Dermis microvascular lymphatic vessel endothelial cell (primary cell): ENCODE results near the gene GFRA4. TPM values are rescaled to one million over a fixed set of nuclear protein-coding genes. Genes with fewer than 3 reads are reported as not detected.

Source experiments
- DNase-seq, 2 donors: peaks; one replicate each; pipeline versions ENCODE4 v3.0.0 to v3.0.0-alpha.2; 2010; ENCODE audit warnings: low read depth in 2 of 2
- total RNA-seq: library from RNA; depleted of rRNA; stranded (reverse); fragments of >200 nt; gene quantifications from 2 replicates; pipeline ENCODE4 v1.2.1, GENCODE V29; 2014

Gene GFRA4
- total RNA-seq, 1 donor from 2014 or later, result not detected

DNA sequence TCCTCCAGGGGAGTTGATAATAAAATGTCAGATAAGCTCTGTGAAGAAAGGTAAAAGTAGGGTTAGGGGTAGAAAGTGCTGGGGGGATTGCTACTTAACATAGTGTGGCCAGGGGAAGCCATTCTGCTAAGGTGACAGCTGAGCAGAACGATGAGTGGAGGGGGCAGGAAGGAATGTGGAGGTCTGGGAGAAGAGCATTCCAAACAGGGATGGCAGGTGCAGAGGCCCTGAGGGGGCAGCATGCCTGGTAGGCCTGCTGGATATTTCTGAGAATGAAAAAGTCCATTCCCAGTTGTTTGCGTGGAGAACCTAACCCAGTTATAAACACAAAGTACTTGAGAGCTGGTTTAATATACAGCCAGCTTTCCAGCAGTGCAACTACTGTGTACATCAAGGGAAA, 9.3 kb downstream of the GFRA4 start:
- no peak for DNase-seq

DNA sequence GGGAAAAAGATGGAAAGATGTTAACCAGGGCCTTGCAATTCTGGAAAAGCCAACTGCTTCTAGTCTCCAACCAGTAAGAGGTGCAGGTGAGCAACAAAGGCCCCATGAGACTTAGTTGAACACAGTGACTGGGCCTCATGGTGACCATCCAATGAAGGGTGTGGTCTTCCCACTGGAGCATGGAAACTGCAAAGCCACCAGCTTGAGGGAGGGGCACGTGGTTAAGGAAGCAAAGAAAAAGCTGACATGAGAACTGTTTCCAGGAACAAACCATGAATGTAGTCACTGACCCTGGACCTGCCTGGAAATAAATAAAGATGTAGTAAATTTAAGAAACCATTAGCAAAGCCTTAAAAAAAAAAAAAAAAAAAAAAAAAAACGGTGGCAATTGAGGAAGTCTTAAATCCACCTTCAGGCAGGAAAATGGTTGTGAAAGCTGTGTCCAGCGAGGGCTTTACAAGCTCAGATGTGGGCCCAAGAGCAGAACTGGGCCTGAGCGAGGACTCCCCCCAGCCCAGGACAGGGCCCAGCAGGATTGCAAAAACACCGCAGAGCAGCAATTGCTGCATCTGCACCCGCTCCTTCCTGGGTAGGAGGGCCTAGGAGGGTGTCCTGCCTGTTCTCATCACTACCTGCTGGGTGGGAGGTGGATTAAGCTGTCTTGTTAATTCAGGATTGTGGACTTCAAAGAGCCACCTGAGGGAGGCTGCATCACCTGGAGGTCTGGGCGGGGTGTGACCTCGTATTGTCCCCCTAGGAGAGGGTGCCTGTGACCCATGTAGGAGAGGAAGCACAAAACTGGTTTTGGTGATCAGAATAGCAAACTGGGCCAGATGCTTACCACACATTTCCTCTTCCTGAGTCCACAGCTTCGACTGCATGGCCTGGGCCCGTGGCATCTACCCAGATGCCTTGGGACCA, 10.3 kb downstream of the GFRA4 start:
- no peak for DNase-seq

DNA sequence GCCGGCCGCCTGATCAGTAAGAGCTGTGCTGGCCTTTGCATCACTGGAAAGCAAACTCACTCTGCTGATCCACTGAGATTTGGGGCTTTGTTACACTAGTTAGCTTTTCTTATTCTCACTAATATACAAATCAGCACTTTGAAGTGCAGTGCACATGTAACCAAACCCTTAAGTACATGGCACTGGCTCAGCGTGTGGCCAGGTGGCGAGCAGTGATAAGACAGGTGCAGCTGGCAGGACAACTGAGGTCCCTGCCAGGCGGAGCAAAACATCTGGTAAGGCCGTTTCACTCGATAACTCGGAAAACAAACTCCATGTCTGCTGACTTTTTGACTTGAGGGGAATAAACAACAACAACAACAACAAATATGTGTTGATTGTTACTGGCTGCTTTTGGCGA, 11.0 kb downstream of the GFRA4 start:
- no peak for DNase-seq

DNA sequence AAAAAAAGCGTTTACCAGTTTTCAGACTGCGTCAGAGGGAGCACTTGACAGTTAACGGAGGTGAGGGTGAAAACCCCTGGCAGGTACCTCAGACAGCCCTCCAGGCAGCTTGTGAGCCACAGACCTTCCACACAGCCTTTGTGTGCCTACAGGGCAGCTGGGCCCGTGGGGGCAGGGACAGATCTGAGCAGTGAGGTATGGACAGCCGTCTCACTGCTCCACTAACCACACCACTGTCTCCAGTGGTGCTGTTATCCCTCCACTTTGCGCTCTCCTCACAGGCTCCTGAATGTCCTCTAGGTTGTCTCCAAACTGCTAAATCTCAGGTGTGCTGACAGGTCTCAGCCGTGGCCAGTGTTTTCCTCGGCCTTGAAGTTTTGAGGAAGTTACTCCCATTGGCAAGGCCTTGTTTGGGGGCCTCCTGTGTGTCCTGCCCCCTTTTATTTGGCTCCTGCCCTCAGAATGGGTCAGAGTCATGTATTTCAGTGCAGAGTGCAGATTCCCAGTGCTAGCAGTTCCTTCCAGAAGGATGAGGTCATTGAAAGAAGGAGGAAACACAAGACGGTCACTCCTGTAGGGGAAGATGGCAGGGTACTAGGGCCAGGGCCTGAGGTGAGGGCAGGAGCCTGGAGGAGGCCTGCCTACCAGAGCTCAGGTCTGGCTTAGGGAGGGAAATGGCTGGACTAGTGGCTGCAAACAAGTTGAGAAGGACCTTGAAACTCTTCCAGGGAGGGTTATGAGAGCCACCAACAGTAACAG, 11.8 kb downstream of the GFRA4 start:
- no peak for DNase-seq

DNA sequence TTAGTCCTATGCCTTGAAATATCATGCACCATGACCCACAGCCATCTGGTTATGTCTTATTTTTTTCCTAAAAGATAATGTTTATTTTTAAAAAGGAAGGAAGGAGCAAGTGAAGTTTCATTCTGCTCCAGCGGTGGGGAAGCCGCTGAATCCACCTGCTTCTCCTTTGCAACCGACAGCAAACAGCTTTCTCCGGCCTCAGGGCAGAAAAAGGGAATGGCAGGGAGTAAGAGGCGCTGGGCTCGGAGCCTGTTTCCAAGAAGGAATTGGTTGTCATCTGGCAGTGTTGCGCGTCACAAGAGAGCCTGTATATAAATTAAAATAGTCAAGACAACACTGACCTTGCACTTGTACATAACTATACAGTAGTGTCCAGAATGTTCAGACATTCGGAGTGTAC, 14.2 kb downstream of the GFRA4 start:
- DNase-seq, result no peak

DNA sequence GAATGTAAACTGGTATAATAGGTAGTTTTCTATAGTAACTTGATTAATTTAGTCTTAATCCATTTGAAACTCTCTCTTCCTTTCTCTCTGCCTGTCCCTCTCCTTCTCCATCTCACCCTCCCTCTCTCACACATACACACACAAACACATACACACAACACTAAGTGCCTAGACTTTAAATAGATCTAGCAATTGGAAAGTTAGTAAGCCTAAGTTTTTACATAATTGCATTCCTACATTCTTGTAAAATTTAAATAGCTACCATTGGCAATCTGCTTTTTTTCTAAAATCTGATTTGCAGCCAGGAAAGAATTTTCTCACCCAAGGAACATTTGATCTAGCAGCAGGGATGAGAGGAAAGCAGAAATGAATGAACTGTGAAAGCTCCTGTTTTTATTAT, 15.7 kb downstream of the GFRA4 start:
- DNase-seq, result no peak

DNA sequence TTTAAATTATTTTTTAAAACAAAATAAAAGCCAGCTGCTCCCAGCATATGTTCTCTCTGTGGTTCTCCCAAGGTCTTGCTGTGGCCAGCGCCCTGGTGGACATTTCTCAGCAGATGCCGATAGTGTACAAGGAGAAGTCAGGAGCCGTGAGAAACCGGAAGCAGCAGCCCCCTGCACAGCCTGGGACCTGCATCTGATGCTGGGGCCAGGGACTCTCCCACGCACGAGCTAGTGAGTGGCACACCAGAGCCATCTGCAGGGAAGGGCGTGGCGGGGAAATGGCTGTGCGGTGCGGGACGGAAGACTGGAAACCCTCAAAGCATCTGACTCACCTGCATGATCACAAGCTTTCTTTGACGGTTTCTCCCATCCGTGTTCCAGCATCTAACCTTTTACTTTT, 16.5 kb downstream of the GFRA4 start:
- no peak for DNase-seq

DNA sequence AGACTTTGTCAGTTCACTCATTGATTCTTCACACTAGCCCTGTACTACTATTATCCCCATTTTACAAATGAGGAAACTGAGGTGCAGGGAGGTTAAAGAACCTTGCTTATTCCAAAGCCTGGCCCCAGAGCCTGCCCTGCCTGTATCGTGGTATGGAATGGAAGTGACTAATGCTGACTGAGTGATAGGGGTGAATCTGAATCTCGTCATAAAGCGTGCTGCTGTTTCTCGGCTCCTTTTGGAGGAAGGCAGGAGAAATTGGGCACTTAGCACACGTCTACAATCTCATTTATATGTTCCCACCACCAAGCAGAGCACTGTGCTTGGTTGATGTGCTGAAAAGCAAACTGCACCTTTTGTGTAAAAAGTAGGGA, 17.1 kb downstream of the GFRA4 start:
- no peak for DNase-seq

DNA sequence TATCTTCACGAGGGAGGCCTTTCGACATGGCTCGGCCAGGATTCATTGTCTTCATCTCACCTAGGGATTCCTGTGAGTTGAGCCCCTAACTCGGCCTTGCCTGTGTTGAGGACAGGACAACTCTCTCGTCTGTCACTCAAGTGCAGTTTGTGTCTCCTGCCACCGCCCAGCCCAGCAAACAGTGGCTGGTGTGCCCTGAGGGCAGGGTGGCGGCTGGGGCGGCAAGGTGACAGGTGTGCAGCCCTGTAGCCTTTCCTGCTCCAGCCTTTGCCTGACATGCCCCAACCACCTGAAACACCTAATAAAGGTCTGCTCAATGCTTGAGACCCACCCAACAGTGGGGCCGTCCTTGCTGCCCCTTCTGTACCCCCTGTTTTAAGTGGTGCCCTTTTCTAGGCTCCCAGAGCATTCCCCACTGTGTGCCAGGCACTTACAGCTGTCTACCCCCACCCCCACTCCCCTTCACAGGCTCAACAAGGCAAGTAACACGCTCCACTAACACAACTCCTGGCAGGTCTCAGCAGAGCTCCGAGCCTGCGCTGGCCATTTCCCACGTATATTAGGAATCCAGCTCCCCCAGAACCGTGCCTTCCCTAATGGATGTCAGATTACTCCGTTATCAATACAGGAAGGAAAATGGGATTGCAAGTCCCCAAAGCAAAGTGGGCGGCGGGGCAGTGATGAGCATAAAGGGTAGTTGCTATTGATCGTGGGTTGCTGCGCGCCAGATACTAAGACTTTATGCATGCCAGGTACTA, 17.7 kb downstream of the GFRA4 start:
- no peak for DNase-seq

DNA sequence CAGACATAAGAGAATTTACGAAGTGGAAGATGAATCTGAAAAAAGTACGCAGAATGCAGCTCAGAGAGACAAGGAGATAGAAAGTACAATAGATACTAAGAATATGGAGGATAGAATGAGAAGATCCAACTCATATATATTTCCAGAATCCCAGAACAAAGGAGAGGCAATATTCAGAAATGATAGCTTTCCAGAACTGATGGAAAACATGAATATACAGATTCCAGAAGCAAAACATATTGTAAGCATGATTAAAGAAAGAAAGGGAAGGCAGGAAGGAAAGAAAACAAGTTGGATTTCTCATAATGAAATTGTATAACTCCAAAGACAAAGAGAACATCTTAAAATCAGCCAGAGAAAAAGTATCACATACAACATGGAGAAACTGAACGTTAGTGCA, 22.9 kb downstream of the GFRA4 start:
- no peak for DNase-seq

DNA sequence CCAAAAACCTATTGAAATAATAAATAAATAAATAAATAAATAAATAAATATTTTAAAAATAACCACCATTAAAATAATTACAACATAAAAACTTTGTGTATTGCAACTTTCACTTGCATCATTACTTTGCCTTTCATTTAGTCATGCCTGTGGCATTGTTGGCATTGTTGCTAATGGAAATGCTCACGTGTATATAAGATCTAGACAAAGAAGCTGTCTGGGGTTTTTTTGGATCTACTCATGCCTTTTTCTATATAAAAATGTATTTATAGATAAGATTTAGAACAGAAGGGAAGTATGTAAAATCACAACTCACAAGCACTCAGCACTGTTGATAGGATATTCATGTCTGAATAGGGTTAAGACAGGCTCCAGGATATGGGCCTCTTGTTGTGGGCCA, 27.9 kb downstream of the GFRA4 start:
- DNase-seq, result no peak

DNA sequence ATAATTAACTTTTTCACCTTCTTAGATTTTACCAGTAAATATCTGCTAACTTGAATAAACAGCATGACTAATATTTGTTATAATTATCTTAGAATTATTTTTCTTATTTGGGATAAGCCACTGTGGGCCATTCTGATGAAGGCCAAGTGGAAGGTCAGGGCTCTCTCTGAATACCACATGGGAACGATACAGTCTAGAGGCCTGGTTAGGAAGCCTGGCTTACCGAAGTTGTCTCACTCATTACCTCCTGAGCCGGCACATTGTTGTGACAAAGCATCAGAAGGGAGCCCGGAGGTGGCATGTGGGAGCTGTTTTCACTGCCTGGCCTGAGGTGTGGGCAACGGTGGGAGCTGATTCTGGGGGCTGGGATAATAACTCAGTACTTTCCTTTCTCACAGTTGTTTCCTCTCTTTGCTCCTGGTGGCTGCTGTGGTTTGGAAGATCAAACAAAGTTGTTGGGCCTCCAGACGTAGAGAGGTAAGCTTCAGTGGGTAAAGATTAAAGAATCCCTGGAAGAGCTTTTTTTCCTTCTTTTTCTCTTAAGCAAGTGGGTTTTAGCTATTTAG, 29.2 kb downstream of the GFRA4 start:
- no peak for DNase-seq

DNA sequence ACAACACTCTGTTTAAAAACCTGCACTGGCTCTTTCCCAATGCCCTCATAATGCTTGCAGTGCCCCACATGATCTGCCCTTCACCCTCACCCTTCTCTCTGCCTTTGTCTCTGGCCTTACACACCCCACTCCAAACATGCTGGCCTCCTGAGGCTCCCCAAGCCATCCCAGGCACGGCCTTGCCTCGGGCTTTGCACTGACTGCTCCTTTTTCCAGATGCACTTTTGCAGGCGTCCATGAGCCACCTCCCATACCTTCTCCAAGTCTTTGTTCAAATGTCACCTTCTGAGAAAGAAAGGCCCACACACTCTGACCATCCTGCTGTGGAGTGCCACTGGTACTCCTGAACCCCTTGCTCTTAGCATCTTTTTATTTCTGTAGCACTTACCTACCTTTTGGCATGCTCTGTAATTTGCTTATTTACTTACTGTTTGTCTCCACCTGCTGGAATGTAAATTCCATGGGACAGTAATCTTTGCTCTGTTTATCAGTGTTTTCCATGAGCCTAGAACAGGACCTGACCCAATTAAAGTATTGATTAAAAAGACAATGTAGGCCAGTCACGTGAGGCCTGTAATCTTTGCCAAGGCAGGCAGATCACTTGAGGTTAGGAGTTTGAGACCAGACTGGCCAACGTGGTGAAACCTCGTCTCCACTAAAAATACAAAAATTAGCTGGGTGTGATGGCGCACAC, 30.7 kb downstream of the GFRA4 start:
- no peak for DNase-seq

DNA sequence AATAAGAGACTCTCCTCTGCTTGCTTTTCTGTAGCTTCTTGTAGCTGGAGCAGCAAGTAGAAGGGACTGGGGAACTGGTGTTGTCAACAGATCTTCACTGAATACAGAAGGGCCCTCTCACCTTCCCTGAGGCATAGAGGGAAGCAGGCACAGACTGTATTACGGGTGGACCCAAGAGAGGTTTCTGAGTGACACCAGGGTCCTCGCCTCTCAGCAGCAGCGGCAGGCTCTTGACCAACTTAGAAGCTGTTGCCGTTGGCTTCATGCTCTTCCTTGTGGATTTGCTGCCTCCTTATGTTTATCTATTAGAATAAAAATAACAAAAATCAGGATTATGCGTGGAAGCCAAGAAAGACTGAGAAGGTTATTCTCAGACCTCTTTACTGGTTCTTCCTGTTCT, 31.7 kb downstream of the GFRA4 start:
- DNase-seq, result no peak

DNA sequence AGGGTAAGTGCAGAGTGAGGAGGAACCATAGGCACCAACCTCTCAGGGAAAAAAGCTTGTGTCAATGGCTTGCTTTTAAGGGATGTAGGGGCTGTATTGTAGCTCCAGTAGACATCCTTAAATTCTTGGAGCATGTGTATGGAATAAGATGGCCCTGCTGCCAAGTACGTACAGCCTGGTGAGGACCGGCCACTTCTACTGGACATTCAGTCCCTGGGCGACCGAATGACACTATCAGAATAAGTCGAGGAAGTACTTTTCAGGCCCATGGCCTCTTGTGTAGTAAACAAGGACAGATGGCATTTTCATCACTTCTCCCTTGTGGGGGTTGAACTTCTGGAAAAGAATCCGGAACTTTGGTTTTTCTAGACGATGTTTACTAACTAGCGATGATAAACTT, 32.8 kb downstream of the GFRA4 start:
- no peak for DNase-seq

DNA sequence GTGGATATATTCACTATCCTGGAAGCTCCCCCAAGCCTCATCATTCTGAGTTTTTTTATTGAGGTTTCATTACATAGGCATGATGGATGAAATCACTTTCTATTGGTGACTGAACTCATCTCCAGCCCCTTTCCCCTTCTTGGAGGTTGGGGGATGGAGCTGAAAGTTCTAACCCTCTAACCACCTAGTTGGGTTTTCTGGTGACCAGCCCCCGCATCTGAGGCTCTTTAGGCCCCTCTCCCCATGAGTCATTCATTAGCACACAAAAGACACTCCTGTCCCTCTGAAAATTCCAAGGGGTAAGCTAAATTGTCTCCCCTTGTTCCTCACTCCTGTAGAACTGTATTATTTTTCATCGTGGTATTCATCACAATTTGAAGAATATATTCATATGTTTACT, 33.3 kb downstream of the GFRA4 start:
- DNase-seq, result no peak

DNA sequence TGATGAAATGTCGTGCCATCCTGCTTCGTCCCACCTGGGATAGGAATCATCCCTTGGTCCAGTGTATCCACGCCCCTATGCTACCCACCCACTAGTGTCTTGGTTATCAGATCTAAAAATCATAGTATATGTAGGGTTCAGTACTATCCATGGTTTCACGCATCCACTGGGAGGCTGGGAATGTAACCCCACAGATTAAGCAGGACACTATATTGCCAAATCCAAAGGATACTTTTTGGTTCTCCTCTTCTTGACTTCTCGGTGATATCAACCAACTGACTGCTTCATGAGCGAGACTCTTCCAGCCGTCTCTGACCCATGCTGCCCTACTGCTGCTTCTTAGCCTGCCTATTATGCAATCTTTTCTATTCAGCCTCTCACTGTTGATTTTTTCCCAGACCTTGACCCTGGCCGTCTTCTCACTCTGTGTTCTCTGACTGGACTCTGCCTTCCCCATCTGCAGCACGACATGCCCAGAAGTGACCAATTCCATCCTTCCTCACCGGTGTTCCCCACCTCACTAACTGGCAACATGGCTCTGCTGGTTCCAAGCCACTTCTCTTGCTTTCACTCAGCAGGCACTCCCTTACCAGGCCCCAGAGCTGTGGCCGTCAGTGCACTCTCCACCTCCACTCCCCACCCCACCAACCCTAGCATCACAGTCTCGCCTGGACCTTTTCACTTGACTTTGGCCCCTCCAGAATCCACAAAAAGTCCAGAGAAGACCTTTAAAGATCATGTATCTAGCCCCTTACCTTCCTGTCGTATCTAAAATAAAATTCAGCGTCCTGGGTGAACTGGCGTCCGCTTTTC, 34.5 kb downstream of the GFRA4 start:
- DNase-seq, result no peak

DNA sequence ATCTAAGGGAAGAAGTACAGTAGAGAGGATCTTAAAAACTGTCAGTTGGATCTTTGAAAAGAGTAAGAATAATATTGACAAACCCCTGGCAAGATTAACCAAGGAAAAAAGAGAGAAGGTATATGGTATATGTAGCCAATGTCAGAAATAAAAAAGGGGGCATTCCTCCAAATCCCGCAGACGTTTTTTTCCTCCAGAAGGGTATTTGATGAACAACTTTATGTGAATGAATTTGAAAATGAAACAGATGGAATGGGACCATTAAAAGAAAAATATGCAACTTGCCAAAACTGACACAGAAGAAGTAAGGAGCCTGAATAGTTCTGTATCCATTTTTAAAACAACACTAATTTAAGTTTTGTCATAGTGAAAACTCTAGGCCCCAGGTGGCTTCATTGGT, 35.7 kb downstream of the GFRA4 start:
- no peak for DNase-seq

DNA sequence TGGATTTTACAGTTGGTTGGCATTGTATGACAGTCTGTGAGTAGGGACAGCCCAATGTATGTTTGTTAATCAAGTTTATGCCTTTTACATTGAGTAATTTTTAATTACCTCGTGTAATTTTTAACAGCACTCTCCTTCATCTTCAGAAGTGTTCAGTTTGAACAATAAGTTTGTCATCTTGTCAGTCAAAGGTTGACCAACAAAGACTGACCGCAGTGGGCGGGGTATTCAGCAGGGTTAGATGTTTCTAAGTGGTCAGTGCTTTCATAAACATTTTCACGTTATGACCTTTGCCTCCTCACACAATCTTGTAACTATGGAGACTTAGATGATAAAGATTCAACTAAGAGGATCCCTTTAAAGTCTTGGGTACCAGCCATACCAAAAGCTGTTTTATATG, 40.8 kb downstream of the GFRA4 start:
- no peak for DNase-seq

DNA sequence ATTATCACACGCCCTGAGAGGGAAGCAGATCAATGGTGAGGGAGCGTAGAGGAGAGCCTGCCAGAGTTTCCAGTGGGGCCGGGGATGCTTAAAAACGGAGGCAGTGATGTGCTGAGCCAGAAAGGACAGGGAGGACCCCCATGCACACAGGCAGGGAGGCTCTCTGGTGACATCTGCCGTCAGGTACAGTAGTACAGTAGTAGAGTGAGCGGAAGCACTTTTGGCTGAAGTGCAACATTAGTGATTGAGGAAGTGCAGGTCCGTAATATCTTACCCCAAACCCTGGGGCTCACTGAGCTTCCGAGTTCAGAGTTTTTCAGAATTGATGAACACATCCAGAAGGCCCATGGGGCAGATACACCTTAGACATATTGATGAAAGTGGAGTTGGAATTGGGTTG, 42.1 kb downstream of the GFRA4 start:
- DNase-seq, result no peak
